ENCODE data around the gene MAZ.

Gene MAZ

DNA sequence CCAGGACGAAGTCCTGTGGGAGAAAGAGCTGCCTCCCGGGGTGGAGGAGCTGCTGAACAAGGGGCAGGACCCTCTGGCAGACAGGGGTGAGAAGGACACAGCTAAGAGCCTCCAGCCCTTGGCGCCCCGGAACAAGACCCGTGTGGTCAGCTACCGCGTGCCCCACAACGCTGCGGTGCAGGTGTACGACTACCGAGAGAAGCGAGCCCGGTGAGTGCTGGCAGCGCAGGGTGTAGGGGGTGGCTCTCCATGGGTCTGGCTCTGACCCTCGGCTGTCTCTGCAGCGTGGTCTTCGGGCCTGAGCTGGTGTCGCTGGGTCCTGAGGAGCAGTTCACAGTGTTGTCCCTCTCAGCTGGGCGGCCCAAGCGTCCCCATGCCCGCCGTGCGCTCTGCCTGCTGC is 35.3 kb downstream of the MAZ start:
- Histone ChIP-seq H3K27ac (replicated peaks) (no peak overlapping the region), H3K4me3 (replicated peaks; ENCODE audit: insufficient read depth, low read length) (no peak overlapping the region), H3K27me3 (ENCODE audit: insufficient read depth, poor library complexity, severe bottlenecking) (no peaks in the 10 kb centered on the region)
- TF ChIP-seq SPI1 (IDR thresholded peaks at IDR 0.05; ENCODE audit: borderline replicate concordance, low read depth): no peak
- DNase-seq (ENCODE audit: low read depth in 1 of 2, low spot score in 1 of 2): no peak

DNA sequence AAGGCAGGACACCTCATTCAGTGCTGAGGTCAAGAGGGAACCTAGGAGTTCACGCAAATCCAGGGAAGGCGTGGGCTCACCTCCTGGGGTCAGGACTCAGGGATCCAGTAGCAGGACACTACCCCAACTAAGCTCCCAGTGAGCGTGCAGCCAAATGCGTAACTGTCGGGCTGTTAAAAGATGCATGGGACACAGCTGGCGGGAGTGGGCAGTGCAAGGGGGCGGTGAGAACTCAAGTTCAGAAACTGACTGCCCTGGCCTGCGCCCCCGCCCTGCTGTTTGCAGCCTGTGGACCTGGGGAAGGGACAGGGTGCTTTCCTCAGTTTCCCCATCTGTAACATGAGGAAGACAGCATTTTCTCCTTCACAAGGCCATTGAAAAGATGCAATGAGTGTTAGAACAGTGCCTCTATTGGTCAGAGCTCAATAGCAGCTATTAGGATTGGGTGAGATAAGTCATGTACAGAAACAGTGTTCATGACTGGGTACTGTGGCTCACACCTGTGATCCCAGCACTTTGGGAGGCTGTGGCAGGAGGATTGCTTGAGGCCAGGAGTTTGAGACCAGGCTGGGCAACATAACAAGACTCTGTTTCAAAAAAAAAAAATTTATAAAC is 36.5 kb downstream of the MAZ start:
- Histone ChIP-seq H3K27me3 (ENCODE audit: insufficient read depth, poor library complexity, severe bottlenecking) (no peaks in the 10 kb centered on the region), H3K27ac (replicated peaks) (no peak overlapping the region), H3K4me3 (replicated peaks; ENCODE audit: insufficient read depth, low read length) (no peak overlapping the region)
- no peak for DNase-seq (ENCODE audit: low read depth in 1 of 2, low spot score in 1 of 2)
- TF ChIP-seq GABPA (IDR thresholded peaks at IDR 0.05; ENCODE audit: low read depth) (no peak), POLR2AphosphoS5 (IDR thresholded peaks at IDR 0.05; ENCODE audit: low read depth) (no peak), SPI1 (IDR thresholded peaks at IDR 0.05; ENCODE audit: borderline replicate concordance, low read depth) (no peak)
- TF ChIP-seq, protein P1, sequence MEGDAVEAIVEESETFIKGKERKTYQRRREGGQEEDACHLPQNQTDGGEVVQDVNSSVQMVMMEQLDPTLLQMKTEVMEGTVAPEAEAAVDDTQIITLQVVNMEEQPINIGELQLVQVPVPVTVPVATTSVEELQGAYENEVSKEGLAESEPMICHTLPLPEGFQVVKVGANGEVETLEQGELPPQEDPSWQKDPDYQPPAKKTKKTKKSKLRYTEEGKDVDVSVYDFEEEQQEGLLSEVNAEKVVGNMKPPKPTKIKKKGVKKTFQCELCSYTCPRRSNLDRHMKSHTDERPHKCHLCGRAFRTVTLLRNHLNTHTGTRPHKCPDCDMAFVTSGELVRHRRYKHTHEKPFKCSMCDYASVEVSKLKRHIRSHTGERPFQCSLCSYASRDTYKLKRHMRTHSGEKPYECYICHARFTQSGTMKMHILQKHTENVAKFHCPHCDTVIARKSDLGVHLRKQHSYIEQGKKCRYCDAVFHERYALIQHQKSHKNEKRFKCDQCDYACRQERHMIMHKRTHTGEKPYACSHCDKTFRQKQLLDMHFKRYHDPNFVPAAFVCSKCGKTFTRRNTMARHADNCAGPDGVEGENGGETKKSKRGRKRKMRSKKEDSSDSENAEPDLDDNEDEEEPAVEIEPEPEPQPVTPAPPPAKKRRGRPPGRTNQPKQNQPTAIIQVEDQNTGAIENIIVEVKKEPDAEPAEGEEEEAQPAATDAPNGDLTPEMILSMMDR (IDR thresholded peaks at IDR 0.05; ENCODE audit: insufficient read depth, low read length): no peak
- TF ChIP-seq, protein P2, sequence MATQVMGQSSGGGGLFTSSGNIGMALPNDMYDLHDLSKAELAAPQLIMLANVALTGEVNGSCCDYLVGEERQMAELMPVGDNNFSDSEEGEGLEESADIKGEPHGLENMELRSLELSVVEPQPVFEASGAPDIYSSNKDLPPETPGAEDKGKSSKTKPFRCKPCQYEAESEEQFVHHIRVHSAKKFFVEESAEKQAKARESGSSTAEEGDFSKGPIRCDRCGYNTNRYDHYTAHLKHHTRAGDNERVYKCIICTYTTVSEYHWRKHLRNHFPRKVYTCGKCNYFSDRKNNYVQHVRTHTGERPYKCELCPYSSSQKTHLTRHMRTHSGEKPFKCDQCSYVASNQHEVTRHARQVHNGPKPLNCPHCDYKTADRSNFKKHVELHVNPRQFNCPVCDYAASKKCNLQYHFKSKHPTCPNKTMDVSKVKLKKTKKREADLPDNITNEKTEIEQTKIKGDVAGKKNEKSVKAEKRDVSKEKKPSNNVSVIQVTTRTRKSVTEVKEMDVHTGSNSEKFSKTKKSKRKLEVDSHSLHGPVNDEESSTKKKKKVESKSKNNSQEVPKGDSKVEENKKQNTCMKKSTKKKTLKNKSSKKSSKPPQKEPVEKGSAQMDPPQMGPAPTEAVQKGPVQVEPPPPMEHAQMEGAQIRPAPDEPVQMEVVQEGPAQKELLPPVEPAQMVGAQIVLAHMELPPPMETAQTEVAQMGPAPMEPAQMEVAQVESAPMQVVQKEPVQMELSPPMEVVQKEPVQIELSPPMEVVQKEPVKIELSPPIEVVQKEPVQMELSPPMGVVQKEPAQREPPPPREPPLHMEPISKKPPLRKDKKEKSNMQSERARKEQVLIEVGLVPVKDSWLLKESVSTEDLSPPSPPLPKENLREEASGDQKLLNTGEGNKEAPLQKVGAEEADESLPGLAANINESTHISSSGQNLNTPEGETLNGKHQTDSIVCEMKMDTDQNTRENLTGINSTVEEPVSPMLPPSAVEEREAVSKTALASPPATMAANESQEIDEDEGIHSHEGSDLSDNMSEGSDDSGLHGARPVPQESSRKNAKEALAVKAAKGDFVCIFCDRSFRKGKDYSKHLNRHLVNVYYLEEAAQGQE (IDR thresholded peaks at IDR 0.05; ENCODE audit: insufficient replicate concordance, low read depth): no peak

DNA sequence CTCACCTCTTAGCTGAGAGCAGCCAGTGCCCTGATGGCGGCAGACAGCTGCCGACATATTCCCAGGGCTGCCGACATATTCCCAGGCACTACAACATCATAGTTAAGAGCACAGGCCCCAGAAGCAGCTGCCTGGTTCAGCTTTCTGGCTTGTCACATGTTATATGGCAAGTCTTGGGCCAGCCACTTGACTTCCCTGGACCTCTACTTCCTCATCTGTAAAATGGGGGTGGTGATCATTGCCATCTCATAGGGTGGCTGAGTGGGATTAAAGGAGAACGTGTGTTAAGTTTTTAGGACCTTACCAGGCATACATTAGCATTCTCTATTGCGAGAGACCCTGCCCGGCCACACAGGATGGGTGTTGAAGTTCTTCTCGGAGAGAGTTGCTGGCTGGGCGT is 37.6 kb downstream of the MAZ start:
- no peak for DNase-seq (ENCODE audit: low read depth in 1 of 2, low spot score in 1 of 2)
- Histone ChIP-seq H3K27me3 (ENCODE audit: insufficient read depth, poor library complexity, severe bottlenecking) (no peaks in the 10 kb centered on the region), H3K4me3 (replicated peaks; ENCODE audit: insufficient read depth, low read length) (no peak overlapping the region), H3K27ac (replicated peaks) (no peak overlapping the region)
- TF ChIP-seq POLR2AphosphoS5 (IDR thresholded peaks at IDR 0.05; ENCODE audit: low read depth): no peak
- TF ChIP-seq, protein P2 (IDR thresholded peaks at IDR 0.05; ENCODE audit: insufficient replicate concordance, low read depth): no peak
- TF ChIP-seq GABPA (IDR thresholded peaks at IDR 0.05; ENCODE audit: low read depth): no peak
- TF ChIP-seq, protein P1 (IDR thresholded peaks at IDR 0.05; ENCODE audit: insufficient read depth, low read length): no peak
- TF ChIP-seq SPI1 (IDR thresholded peaks at IDR 0.05; ENCODE audit: borderline replicate concordance, low read depth): no peak

DNA sequence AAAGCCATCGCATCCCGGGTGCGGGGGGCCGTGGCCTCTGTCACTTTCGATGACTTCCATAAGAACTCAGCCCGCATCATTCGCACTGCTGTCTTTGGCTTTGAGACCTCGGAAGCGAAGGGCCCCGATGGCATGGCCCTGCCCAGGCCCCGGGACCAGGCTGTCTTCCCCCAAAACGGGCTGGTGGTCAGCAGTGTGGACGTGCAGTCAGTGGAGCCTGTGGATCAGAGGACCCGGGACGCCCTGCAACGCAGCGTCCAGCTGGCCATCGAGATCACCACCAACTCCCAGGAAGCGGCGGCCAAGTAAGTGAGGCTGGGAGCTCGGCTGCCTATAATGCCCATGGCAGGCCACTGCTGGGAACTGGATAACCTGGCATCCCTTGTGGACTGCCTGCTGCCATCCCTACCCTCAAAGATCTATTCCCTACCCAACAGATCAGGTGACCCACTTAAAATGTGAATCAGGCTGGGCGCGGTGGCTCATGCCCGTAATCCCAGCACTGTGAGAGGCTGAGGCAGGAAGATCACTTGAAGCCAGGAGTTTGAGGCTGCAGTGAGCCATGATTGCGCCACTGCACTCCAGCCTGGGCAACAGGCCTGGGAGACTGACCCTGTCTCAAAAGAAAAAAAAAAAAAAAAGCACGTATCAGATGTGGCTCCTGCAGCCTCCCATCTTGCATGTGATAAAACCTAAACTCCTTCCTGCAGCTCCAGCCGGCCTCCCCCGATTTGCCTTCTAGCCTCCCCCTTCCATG is 38.4 kb downstream of the MAZ start:
- no peak for TF ChIP-seq POLR2AphosphoS5 (IDR thresholded peaks at IDR 0.05; ENCODE audit: low read depth)
- TF ChIP-seq GABPA (IDR thresholded peaks at IDR 0.05; ENCODE audit: low read depth): no peak
- TF ChIP-seq, protein P1 (IDR thresholded peaks at IDR 0.05; ENCODE audit: insufficient read depth, low read length): no peak
- TF ChIP-seq, protein P2 (IDR thresholded peaks at IDR 0.05; ENCODE audit: insufficient replicate concordance, low read depth): no peak
- no peak for TF ChIP-seq SPI1 (IDR thresholded peaks at IDR 0.05; ENCODE audit: borderline replicate concordance, low read depth)

More for the DNA sequence above, 38.4 kb downstream of the MAZ start:
- DNase-seq (ENCODE audit: low read depth in 1 of 2, low spot score in 1 of 2): no peak
- no peaks in the 10 kb centered on the region for H3K27me3 ChIP-seq (ENCODE audit: insufficient read depth, poor library complexity, severe bottlenecking)
- H3K27ac ChIP-seq (replicated peaks): no peak overlapping the region
- H3K4me3 ChIP-seq (replicated peaks; ENCODE audit: insufficient read depth, low read length): no peak overlapping the region

All from HL-60 (cell line).